ENCODE data around the gene PIP5KL1.

The PIP5KL1 gene

DNA sequence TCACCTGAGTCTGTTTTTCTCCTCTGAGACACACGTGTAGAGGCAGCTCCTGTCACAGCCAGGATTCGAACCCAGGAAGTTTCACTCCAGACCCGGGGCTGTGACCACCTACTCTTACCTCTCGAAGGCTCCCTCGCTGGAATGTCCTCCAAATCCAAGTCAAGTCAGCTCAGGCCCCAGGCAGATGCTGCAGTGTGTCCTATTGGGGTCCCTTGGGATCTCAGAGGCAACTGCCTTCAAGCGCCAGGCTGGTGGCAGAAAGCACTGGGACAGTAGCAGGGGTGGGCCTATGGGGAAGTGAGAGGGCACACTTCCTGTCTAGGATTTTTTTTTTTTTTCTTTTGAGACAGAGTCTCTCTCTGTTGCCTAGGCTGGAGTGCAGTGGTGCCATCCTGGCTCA is 13.0 kb downstream of the PIP5KL1 start:
- Histone ChIP-seq H3K4me2 (ENCODE audit: low read length) (peak overlapping the region; percentile 64), H3K9me3 (ENCODE audit: low read length) (no peaks in the 10 kb centered on the region), H3K9ac (ENCODE audit: low read length) (peak overlapping the region; percentile 49), H3K9me2 (ENCODE audit: low read depth, low read length) (no peaks in the 10 kb centered on the region), H2AFZ (ENCODE audit: low read length) (no peak overlapping the region), H3K4me1 (ENCODE audit: insufficient read depth, low read length, severe bottlenecking) (peaks cover 44% of the 10 kb centered on the region), H3K4me3 (ENCODE audit: low read depth, low read length, poor library complexity, severe bottlenecking) (peak overlapping the region; percentile 55), H4K20me1 (ENCODE audit: insufficient read depth, low read length) (no peaks in the 10 kb centered on the region), H3K27ac (ENCODE audit: low read depth, low read length, poor library complexity, severe bottlenecking) (peak overlapping the region; percentile 83), H3K79me2 (ENCODE audit: insufficient read depth, low read length) (no peaks in the 10 kb centered on the region), H3F3A (ENCODE audit: insufficient read depth, low read length) (no peaks in the 10 kb centered on the region), H3K36me3 (ENCODE audit: insufficient read depth, low read length) (peaks cover 18% of the 10 kb centered on the region; the same call in 1 of the 2 replicates), H3K27me3 (ENCODE audit: insufficient read depth, low read length) (no peaks in the 10 kb centered on the region)
- TF ChIP-seq EZH2 (IDR thresholded peaks at IDR 0.05; ENCODE audit: borderline replicate concordance, low read length) (no peak), CTCF (IDR thresholded peaks at IDR 0.05; ENCODE audit: low read length) (no peak)

DNA sequence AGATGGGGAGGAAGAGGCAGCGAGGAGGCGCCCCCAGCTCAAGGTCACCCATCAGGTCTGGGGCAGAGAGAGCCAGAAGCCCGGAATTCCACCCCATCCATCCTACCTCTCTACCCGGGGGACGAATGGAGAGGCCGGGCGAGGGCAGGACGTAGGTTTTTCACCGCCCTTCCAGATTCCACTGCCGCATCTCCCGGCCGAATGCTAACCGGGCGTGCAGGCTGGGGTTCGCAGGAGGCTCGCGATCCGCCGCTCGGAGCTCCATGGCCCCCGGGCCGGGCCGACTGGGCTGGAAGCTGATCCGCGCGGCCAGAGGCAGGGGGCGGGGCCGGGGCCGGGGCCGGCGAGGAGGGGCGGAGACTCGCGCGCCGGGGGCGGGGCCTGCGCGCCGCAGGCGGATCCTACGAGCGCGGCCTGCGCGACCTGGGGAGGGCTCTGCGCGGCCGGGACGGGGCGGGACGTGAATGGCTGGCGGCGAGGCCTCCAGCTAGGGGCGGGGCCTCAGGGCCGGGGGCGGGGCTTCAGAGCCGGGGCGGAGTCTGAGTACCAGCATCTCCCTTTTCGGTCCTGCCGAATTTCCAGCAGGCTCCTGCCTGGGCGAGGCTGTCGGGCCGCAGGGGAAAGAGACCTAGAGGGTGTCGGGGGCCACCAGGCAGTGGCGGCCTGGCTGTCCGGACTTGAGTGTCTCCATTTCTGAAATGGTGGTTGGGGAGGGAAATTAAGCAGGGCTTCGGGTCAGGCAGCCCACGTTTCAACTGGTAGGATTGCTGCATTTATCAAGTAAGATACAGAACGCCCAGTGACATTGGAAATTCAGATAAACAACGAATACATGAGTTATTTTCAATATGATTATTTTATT is 13.6 kb downstream of the PIP5KL1 start, which contains the start of gene ST6GALNAC4:
TSS of gene ST6GALNAC4 (minus strand) at position 322 of the 862 bp plus-strand sequence. CDS start 622 bp downstream, outside the sequence.
- Histone ChIP-seq H3K9me3 (ENCODE audit: low read length) (no peaks in the 10 kb centered on the region), H3K4me2 (ENCODE audit: low read length) (peak within 1 kb of the TSS; percentile 95), H2AFZ (ENCODE audit: low read length) (no peak within 1 kb of the TSS), H3K9ac (ENCODE audit: low read length) (peak within 1 kb of the TSS; percentile 96), H3K36me3 (ENCODE audit: insufficient read depth, low read length) (peaks cover 24% of the 10 kb centered on the region), H3K79me2 (ENCODE audit: insufficient read depth, low read length) (no peaks in the 10 kb centered on the region), H3F3A (ENCODE audit: insufficient read depth, low read length) (no peaks in the 10 kb centered on the region), H4K20me1 (ENCODE audit: insufficient read depth, low read length) (no peaks in the 10 kb centered on the region), H3K4me3 (ENCODE audit: low read depth, low read length, poor library complexity, severe bottlenecking) (peak within 1 kb of the TSS; percentile 95), H3K4me1 (ENCODE audit: insufficient read depth, low read length, severe bottlenecking) (peaks cover 48% of the 10 kb centered on the region), H3K9me2 (ENCODE audit: low read depth, low read length) (no peaks in the 10 kb centered on the region), H3K27ac (ENCODE audit: low read depth, low read length, poor library complexity, severe bottlenecking) (peak within 1 kb of the TSS; percentile 93), H3K27me3 (ENCODE audit: insufficient read depth, low read length) (no peaks in the 10 kb centered on the region)
- TF ChIP-seq CTCF (IDR thresholded peaks at IDR 0.05; ENCODE audit: low read length) (no peak), EZH2 (IDR thresholded peaks at IDR 0.05; ENCODE audit: borderline replicate concordance, low read length) (no peak)

DNA sequence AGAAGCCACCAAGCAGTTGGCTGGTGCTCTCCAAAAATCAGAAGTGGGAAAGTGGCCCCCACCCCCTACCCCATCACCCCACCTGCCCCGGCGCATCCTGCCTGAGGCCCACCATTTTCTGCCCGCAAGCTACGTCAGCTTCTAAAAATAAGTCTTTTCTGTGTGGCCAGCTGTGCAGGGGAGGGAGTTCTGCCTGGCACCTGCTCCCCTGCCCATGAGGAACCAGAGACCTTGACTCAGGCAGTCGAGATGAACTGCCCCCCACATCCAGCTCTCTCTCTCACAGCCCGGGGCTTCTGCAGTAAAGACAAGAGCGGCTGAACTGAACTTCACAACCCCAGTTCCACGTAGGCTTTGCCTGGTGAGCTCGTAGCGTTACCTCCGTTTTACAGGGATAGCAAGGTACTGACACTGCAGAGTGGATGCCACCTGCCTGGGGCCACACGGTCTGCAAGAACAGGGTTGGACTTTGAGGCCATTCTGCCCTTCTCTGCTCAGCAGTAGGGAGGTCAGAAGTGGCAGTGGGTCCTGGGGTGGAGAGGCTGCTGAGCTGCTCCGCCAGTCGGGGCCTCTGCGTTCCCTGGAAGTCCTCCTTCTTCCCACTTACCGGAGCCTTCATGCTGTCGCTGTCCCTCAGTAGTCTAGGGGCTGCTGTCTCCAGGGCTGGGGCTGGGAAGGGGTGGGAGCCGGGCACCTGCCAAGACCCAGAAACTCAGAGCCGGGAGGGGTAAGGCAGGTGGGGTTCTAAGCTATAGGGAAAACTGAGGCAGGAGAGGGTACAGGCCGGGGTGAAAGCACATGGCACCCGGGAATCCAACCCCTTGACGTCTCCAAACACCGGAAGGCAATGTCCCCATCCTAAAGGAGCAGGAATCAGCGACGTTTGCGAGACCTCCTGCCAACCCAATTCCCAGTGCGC is 14.5 kb downstream of the PIP5KL1 start:
- H3K79me2 ChIP-seq (ENCODE audit: insufficient read depth, low read length): no peaks in the 10 kb centered on the region
- H3K27me3 ChIP-seq (ENCODE audit: insufficient read depth, low read length): no peaks in the 10 kb centered on the region
- H3K27ac ChIP-seq (ENCODE audit: low read depth, low read length, poor library complexity, severe bottlenecking): peak overlapping the region; percentile 93
- H2AFZ ChIP-seq (ENCODE audit: low read length): no peak overlapping the region
- H3K9me3 ChIP-seq (ENCODE audit: low read length): no peaks in the 10 kb centered on the region
- TF ChIP-seq CTCF (IDR thresholded peaks at IDR 0.05; ENCODE audit: low read length) (no peak), EZH2 (IDR thresholded peaks at IDR 0.05; ENCODE audit: borderline replicate concordance, low read length) (no peak)
- peak overlapping the region; percentile 96 for H3K9ac ChIP-seq (ENCODE audit: low read length)
- H3K4me2 ChIP-seq (ENCODE audit: low read length): peak overlapping the region; percentile 95
- H4K20me1 ChIP-seq (ENCODE audit: insufficient read depth, low read length): no peaks in the 10 kb centered on the region
- H3K9me2 ChIP-seq (ENCODE audit: low read depth, low read length): no peaks in the 10 kb centered on the region
- H3K4me1 ChIP-seq (ENCODE audit: insufficient read depth, low read length, severe bottlenecking): peaks cover 53% of the 10 kb centered on the region
- H3K4me3 ChIP-seq (ENCODE audit: low read depth, low read length, poor library complexity, severe bottlenecking): peak overlapping the region; percentile 95
- no peaks in the 10 kb centered on the region for H3F3A ChIP-seq (ENCODE audit: insufficient read depth, low read length)
- H3K36me3 ChIP-seq (ENCODE audit: insufficient read depth, low read length): peaks cover 28% of the 10 kb centered on the region
